ENCODE results near the gene GIGYF1. TPM values are rescaled to one million over a fixed set of nuclear protein-coding genes. Genes with fewer than 3 reads are reported as not detected.

Gene GIGYF1
- total and polyA plus RNA-seq, 2 of the 13 experiments (the other 11 are each of a cell fraction or from before 2014, with no cell fraction given): 7.6 to 16.1 TPM

GRCh38 chr7:100655908-100656674, 38.0 kb downstream of the GIGYF1 start, which contains the start of gene ACTL6B (continued):
- TF ChIP-seq ARID4A (CRISPR knock-in tag; IDR thresholded peaks at IDR 0.05; ENCODE audit: borderline replicate concordance) (peak; percentile 80; the same call in 1 of the 2 replicates), HIC2 (CRISPR knock-in tag; IDR thresholded peaks at IDR 0.05; ENCODE audit: low read depth) (0 out of 2 replicates have a peak, but pooled peaks have one; percentile 41), TOE1 (CRISPR knock-in tag; IDR thresholded peaks at IDR 0.05) (no peak), ZNF75D (CRISPR knock-in tag; IDR thresholded peaks at IDR 0.05; ENCODE audit: borderline replicate concordance) (0 out of 2 replicates have a peak, but pooled peaks have one; percentile 44), SAFB2 (CRISPR knock-in tag; IDR thresholded peaks at IDR 0.05; ENCODE audit: borderline replicate concordance, low read depth) (0 out of 2 replicates have a peak, but pooled peaks have one; percentile 47), NAIF1 (CRISPR knock-in tag; IDR thresholded peaks at IDR 0.05; ENCODE audit: borderline replicate concordance) (peak; percentile 79; the same call in 1 of the 2 replicates), ZHX2 (IDR thresholded peaks at IDR 0.05; ENCODE audit: low read depth) (no peak), ZHX2 (CRISPR knock-in tag; IDR thresholded peaks at IDR 0.05; ENCODE audit: borderline replicate concordance) (0 out of 2 replicates have a peak, but pooled peaks have one; percentile 29), NKX3-1 (CRISPR knock-in tag; IDR thresholded peaks at IDR 0.05) (peak; percentile 35; the same call in 1 of the 2 replicates), ZNF761 (CRISPR knock-in tag; conservative IDR thresholded peaks at IDR 0.05) (0 out of 2 replicates have a peak, but pooled peaks have one; percentile 53), CBFB (CRISPR knock-in tag; IDR thresholded peaks at IDR 0.05) (0 out of 2 replicates have a peak, but pooled peaks have one; percentile 46)

Measured in HepG2 (cell line).